NCI-H460 (cell line): Measurements from ENCODE around the gene FAM200B. TPM values are rescaled to one million over a fixed set of nuclear protein-coding genes. Genes with fewer than 3 reads are reported as not detected.

ENCODE experiments used
- DNase-seq: peaks from one replicate; pipeline ENCODE4 v3.0.0-alpha.2; 2016; ENCODE audit warnings: low read depth; ENCODE audit errors: extremely low read depth
- total RNA-seq: library from RNA; depleted of rRNA; stranded (reverse); fragments of >200 nt; shearing (Covaris generic); gene quantifications from 2 replicates; pipeline ENCODE4 v1.2.3, GENCODE V29; 2014

Gene FAM200B
- total RNA-seq, 1 experiment from 2014 or later: 57.2 TPM

DNA sequence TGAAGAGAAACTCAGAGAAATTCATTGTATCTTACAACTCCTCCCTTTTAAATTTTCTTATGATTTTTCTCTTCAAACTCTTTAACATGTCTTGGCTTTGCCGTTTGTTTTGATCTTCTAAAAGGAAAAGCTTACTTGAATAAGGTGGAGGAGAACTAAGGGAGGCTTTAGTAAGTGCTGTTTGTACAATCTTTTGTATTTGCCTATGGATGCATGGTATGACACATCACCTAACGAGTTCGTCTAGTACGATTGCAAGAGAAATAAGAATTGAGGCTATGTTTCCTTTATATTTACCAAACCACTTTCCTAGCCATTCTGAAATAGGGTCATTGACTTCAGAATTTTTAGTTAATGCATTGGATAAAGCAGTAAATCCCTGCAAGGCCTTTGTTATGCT, 12.8 kb downstream of the FAM200B start:
- no peak for DNase-seq

DNA sequence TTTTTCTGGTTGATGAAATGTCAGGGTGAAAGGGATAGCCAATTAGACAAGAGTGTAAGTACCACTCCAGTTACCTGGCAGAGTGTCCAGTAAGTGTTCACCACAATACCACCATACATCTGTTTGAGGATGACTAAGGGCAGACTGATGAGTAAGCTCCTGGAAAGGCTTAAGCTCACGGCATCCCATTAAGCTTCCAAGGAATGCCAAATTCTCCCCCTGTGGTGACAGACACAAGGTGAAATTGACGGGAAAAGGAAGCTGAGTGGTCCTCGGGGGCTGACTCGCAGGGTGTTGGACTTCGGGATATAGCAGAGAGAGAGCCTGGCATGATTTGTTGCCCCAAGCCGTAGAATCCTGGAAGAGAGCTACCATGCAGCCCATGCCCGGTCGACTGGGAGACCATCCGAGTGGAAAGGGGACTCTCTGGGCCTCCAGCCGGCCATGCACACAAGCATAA, 13.6 kb downstream of the FAM200B start:
- DNase-seq: no peak

GRCh38 chr4:15695729-15696128, 14.1 kb downstream of the FAM200B start:
- DNase-seq: no peak

DNA sequence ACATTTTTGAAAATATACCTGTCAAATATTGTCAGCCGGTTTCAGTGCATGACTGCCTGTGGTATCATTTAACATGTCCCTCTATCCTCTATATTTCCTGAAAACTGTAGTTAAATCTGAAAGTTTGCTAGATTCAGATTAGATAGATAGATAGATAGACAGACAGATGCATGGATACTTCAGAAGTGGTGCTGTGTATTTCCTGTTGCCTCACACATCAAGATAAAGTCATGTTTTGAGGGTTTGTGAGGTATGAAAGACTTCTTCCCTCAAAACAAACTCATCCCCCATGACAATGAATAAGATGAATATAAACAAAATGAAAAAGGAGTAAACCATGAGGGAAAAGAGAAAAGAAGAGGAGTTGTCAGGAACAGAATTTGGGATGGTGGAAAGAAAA, 15.2 kb downstream of the FAM200B start:
- no peak for DNase-seq

GRCh38 chr4:15702941-15703403, 21.3 kb downstream of the FAM200B start, which contains the start of gene BST1:
TSS of gene BST1 (plus strand) at chr4:15703065. CDS start at chr4:15703145, 80 bp downstream.
- no peak for DNase-seq

DNA sequence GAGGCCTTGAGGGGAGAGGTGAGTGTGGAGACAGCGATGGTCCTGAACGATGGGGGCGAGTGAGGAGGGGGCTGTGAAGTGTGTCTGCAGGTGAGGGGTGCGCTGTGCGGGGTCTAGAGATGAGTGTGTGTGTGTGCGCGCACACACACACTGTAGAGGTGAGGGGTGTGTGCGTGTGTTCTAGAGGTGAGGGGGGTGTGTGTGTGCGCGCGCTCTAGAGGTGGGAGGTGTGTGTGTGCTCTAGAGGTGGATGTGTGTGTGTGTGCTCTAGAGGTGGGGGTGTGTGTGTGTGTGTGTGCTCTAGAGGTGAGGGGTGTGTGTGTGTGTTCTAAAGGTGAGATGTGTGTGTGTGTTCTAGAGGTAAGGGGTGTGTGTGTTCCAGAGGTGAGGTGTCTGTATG, 21.8 kb downstream of the FAM200B start:
- DNase-seq: no peak

GRCh38 chr4:15704129-15704528, 22.5 kb downstream of the FAM200B start:
- DNase-seq: no peak

DNA sequence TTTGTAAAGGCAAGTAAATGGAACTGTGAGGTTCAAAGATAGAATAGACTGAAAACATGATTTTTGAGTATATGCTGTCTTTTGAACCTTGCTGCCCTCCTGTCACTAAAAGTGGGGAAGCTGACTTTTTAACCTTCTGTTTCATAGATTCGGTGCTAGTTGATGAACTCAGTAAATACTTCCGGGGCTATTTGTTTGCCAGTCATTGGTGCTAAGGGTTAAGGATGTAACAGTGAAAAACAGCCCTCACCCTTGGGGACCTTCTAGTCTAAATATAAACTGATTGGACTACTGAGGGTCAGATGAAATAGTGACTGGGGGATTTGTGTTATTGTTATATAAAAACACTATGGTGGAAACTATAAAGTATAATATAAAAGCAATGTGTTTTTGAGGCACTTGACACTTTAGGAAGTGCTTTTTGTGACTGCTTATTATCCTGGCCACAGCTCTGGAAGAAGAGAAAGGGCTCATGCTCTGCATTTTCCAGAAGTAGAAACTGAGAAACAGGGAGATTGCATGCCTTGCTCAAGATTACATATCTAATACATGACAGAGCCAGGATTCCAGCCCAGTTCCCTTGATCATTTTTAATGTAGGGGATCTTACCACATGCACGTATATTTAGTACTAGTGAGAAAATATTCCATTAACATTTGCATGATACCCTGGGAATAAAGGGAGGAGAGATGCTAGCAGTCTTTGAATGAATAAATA, 25.2 kb downstream of the FAM200B start:
- DNase-seq: no peak

- DNase-seq: peak; percentile 85
Observed at GRCh38 chr4:15707363-15707715, 25.7 kb downstream of the FAM200B start.

- no peak for DNase-seq
Observed at GRCh38 chr4:15711762-15712161, 30.1 kb downstream of the FAM200B start.

DNA sequence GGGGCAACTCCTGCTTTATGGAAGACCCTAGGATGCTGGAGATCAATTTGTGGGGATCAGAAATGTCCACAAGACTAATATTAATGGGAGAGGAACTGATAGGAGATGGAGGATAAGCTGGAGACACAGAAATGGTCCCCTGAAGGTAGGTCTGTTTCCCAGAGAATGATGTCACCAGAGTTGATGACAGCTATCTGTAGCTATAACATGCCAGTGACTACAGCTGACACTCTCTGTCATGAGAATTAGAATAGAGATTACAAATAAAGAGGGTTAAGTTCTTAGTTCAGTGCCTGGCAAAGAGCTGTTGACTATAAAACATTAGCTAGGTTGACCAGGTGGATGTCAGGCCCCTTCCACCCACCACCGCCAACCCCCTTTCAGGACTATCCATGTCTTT, 30.6 kb downstream of the FAM200B start:
- DNase-seq: no peak

DNA sequence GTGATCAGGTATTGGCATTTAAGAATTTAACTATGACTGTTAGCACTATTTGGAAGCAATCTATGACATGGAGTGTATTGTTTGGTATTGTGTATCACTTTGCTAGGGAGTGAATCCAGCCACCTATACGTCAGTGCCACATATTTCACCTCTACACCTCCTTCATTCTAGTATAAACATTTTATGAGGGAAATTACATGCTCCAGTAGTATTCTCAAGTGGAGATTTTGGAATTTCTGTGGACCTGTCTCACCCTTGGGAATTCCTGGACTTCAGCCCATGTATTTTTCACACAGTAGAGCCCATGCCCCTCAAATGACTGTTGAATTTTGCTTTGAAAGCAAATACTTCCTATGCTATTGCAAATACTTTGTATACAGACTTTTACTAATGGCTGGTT, 32.5 kb downstream of the FAM200B start:
- no peak for DNase-seq

- no peak for DNase-seq
Observed at GRCh38 chr4:15714646-15715435, 33.2 kb downstream of the FAM200B start.

GRCh38 chr4:15716115-15716514, 34.5 kb downstream of the FAM200B start:
- no peak for DNase-seq

DNA sequence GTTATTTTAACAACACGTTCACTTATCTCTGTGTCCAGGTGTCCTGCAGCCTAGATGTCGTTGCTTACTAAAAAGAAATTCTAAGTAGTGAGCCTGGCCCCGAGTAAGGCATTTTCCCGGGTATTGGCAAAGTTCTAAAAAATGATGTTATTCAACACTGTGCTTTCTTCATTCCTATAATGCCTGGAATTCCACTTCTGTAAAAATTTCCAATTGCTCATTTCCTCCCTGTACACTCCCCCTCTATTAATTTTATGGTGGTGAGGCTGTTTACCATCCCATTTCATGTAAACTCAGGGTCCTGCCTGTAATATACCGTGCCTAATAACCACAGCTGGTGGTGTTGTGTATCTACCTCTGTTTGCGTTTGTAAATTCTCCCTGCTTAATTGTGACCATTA, 35.5 kb downstream of the FAM200B start:
- no peak for DNase-seq

DNA sequence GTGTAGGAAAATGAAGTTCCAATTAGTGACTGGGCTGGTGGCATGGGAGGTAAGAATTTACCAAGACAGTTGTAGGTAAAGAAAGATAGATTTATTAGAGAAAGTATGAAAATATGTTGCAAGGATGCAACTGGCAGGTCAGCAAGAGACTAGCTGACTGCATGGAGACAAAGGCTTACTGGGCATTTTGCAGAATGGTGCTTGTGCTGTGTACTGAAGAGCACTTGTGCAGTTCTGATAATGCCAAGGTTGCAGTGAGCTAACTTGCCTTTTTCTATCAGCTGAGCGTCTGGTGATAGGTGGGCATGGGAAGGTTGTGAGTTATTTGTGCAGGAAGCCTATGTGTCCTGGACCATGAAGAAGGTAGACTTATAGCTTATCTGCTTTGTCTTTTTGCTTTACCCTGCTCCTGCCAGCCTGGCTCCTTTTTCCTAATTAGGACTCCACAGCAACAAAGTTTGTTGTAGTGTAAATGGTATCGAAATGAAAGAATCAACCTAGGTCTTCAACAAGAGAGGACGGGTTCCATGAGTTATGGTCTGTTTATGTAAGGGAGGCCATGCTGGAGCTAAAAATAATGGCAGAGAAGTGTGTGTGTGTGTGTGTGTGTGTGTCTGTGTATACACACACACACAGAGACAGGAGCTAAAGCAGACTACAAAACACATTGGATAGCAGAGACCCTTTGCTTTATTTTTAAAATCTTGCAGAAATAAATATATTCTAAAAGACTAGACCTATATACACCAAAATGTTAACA, 36.2 kb downstream of the FAM200B start:
- no peak for DNase-seq

DNA sequence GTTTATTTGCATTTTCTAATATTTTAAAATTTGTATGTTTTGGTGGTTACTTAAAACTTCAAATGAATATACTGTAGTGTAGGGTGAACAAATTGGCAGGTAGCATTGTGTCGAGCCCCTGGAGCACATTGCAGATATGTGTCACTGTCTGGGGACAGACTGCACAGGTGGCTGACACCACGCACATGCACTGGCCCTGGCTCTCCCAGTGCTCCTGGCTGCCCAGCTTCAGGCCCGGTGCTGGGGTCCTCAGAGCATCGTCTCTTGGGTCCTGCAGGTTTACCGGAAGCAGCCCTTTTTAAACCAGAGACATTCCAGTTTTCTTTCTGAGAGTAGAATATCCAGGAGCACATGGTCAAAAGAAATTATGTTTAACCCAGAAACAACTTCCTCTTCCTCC, 36.8 kb downstream of the FAM200B start:
- DNase-seq: no peak

GRCh38 chr4:15718959-15719358, 37.3 kb downstream of the FAM200B start:
- DNase-seq: no peak

DNA sequence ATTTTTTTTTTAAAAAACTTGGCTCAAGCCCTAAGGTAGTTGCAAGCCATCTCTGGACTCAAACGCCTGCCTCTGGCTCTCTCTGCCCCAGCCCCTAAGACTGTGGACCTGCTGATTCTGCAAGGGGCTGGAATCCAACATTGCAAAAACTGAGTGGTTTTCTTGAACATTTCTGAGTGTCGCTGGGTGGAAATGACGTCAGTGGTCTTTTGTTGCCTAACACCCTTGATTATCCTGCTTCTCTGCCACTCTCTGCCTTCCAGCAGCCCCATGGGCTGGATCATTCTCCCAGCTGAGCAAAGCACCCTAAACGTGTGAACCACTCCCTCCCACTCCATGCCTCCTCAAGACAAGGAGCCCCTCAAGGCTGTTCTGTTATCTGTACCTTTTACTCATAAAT, 37.9 kb downstream of the FAM200B start:
- DNase-seq: no peak

- no peak for DNase-seq
Observed at GRCh38 chr4:15720851-15721250, 39.2 kb downstream of the FAM200B start.

DNA sequence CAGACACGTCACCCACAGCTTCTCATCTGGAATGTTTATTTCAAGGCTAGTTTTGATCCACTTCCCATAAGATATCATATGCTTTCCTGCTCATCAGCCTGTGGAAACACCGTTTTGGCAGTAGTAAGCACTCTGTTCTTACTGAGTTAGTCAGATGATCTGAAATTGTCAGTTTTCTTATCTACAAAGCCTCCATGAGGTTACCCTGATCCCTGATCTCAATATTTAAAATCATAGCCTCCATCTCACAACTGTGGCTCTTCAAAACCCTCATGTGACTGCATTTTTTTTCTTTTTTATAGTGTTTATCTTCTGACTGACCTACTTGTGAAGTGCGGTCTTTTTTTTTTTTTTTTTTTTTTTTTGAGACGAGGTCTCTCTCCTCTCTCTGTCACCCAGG, 44.0 kb downstream of the FAM200B start:
- no peak for DNase-seq
